Ureter (tissue), 1 donor: ENCODE data around the gene OR6C65. TPM values are rescaled to one million over a fixed set of nuclear protein-coding genes. Genes with fewer than 3 reads are reported as not detected.

Experiments used
- DNase-seq: peaks from one replicate; pipeline ENCODE4 v3.0.0-alpha.2; 2020; ENCODE audit warnings: low spot score
- total RNA-seq: library from RNA; stranded (reverse); gene quantifications from one replicate; pipeline ENCODE4 v1.2.4, GENCODE V29; 2023
- donor health status: DM: yes; HTN: yes; CAD: no.

Gene OR6C65
- total RNA-seq, 1 donor from 2014 or later = not detected

DNA sequence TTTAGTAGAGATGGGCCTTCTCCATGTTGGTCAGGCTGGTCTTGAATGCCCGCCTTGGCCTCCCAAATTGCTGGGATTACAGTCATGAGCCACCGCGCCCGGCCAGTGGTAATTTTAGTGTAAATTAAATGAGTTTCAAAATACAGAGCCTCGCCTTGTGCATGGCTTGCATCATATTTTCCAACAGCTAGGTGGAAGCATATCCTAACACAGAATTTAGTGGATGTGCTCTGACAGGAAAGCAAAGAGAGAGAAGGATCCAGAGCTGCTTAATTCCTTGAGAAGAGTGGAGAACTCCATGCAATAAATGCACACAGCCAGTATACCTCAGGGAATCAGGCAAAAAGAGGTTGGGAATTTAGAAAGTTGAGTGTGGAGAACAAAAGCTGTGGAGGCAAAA lies 46.0 kb downstream of the OR6C65 start:
- no peak for DNase-seq

GRCh38 chr12:55448825-55449224 lies 48.5 kb downstream of the OR6C65 start:
- no peak for DNase-seq

Other genes starting within 250 kb of the OR6C65 start
- gene OR10A7, start 179.5 kb upstream of the OR6C65 start, total RNA-seq = not detected
- gene OR6C74, start 155.9 kb upstream of the OR6C65 start, total RNA-seq = not detected
- gene OR6C6, start 104.0 kb upstream of the OR6C65 start, total RNA-seq = not detected
- gene OR6C1, start 86.2 kb upstream of the OR6C65 start, total RNA-seq = not detected
- gene OR6C3, start 69.8 kb upstream of the OR6C65 start, total RNA-seq = not detected
- not detected for gene OR6C75, start 37.6 kb upstream of the OR6C65 start, total RNA-seq
- not detected for gene OR6C76, start 25.7 kb downstream of the OR6C65 start, total RNA-seq
- 1.2 TPM for gene OR6C2, start 43.5 kb downstream of the OR6C65 start, total RNA-seq
- not detected for gene OR6C70, start 69.6 kb downstream of the OR6C65 start, total RNA-seq
- gene OR6C68, start 91.8 kb downstream of the OR6C65 start, total RNA-seq = not detected
- not detected for gene OR6C4, start 149.1 kb downstream of the OR6C65 start, total RNA-seq
- not detected for gene OR2AP1, start 171.9 kb downstream of the OR6C65 start, total RNA-seq
- gene OR10P1, start 236.4 kb downstream of the OR6C65 start, total RNA-seq = not detected